ENCODE results near the gene ATAD3C.
A peak's percentile ranks its signal among the peaks of the same experiment; 100 is the strongest.

ATAD3C gene

GRCh38 chr1:1434131-1434823, 15.2 kb upstream of the ATAD3C start (continued):
- TF ChIP-seq KLF17 (tag by site-specific recombination; IDR thresholded peaks at IDR 0.05) = peak; percentile 4; the same call in 1 of the 2 replicates
- TF ChIP-seq ZSCAN18 (tag by site-specific recombination; IDR thresholded peaks at IDR 0.05) = no peak
- peak; percentile 92 for TF ChIP-seq GLIS1 (tag by site-specific recombination; IDR thresholded peaks at IDR 0.05)
- TF ChIP-seq ZNF488 (tag by site-specific recombination; IDR thresholded peaks at IDR 0.05) = no peak

GRCh38 chr1:1434824-1435105, 14.7 kb upstream of the ATAD3C start:
- Histone ChIP-seq H3K27ac (ENCODE audit: extremely low read depth, low read depth, low read length) (no peak overlapping the region), H3K4me1 (ENCODE audit: control insufficient read depth, insufficient read depth, low read length) (no peaks in the 10 kb centered on the region), H3K4me3 (ENCODE audit: low read depth, low read length) (no peak overlapping the region), H3K9me3 (ENCODE audit: control insufficient read depth, insufficient read depth, low read depth, low read length) (no peaks in the 10 kb centered on the region), H3K36me3 (ENCODE audit: control insufficient read depth in 2 of 2, insufficient read depth in 1 of 2, low read length in 2 of 2) (peaks cover 0 to 9% of the 10 kb centered on the region in 2 experiments; a peak in 1 of 3 replicates)
- TF ChIP-seq ZNF830 (tag by site-specific recombination; IDR thresholded peaks at IDR 0.05; ENCODE audit: low read depth) = no peak
- no peak for TF ChIP-seq HOXA7 (CRISPR knock-in tag; IDR thresholded peaks at IDR 0.05; ENCODE audit: borderline replicate concordance)
- TF ChIP-seq ZBTB17 (tag by site-specific recombination; IDR thresholded peaks at IDR 0.05) = no peak
- TF ChIP-seq ZBTB10 (tag by site-specific recombination; IDR thresholded peaks at IDR 0.05) = no peak
- no peak for TF ChIP-seq ZNF114 (tag by site-specific recombination; IDR thresholded peaks at IDR 0.05)
- CTCF ChIA-PET = no interaction called here
- POLR2A ChIA-PET = interaction anchor here (1.0 kb wide), 1 partner anchor 27 kb away, joined by 4 read pairs; the partner anchor contains the start of gene MRPL20

GRCh38 chr1:1435106-1435903, 14.2 kb upstream of the ATAD3C start, which contains the start of gene VWA1:
Gene VWA1, plus strand, starts transcription at chr1:1435690. Its CDS starts 59 bp downstream, at chr1:1435749.
- POLR2A ChIA-PET = interaction anchor here (0.5 to 1.0 kb wide), 2 partner anchors 28 to 226 kb away, joined by 4 read pairs; partner anchors contain the start of gene MRPL20
- no peak within 1 kb of the TSS for H3K27ac ChIP-seq (ENCODE audit: extremely low read depth, low read depth, low read length)
- no peak for TF ChIP-seq MYNN (tag by site-specific recombination; IDR thresholded peaks at IDR 0.05; ENCODE audit: borderline replicate concordance)
- no peak for TF ChIP-seq ZNF521 (tag by site-specific recombination; IDR thresholded peaks at IDR 0.05)
- no peak for TF ChIP-seq IKZF3 (tag by site-specific recombination; IDR thresholded peaks at IDR 0.05)
- no peak for TF ChIP-seq ZBTB44 (tag by site-specific recombination; IDR thresholded peaks at IDR 0.05)
- peak; percentile 94 for TF ChIP-seq GLIS2 (tag by site-specific recombination; IDR thresholded peaks at IDR 0.05)
- TF ChIP-seq PRDM10 (tag by site-specific recombination; IDR thresholded peaks at IDR 0.05) = no peak
- TF ChIP-seq ZNF24 (tag by site-specific recombination; IDR thresholded peaks at IDR 0.05) = no peak
- peak; percentile 90 for TF ChIP-seq KLF10 (tag by site-specific recombination; IDR thresholded peaks at IDR 0.05)
- no peak for TF ChIP-seq ZIC2 (tag by site-specific recombination; IDR thresholded peaks at IDR 0.05)
- no peak for TF ChIP-seq ZNF514 (tag by site-specific recombination; IDR thresholded peaks at IDR 0.05)
- TF ChIP-seq KLF9 (tag by site-specific recombination; IDR thresholded peaks at IDR 0.05; ENCODE audit: low read depth) = peak; percentile 93

More at GRCh38 chr1:1435106-1435903, 14.2 kb upstream of the ATAD3C start, which contains the start of gene VWA1:
- peaks cover 0 to 9% of the 10 kb centered on the region in 2 experiments; a peak in 1 of 3 replicates for H3K36me3 ChIP-seq (ENCODE audit: control insufficient read depth in 2 of 2, insufficient read depth in 1 of 2, low read length in 2 of 2)
- peak within 1 kb of the TSS; percentile 24 for H3K4me3 ChIP-seq (ENCODE audit: low read depth, low read length)
- H3K4me1 ChIP-seq (ENCODE audit: control insufficient read depth, insufficient read depth, low read length) = no peaks in the 10 kb centered on the region
- no peaks in the 10 kb centered on the region for H3K9me3 ChIP-seq (ENCODE audit: control insufficient read depth, insufficient read depth, low read depth, low read length)
- CTCF ChIA-PET = no interaction called here

All from HEK293 (cell line).